HUES6 (cell line): ENCODE measurements around the gene COX5A.

Experiments
- H3K27ac ChIP-seq: 2 replicates; pipeline ENCODE4 v1.7.0; 2013; ENCODE audit warnings: low read depth, mild to moderate bottlenecking, low read length, inconsistent platforms
- H3K27me3 ChIP-seq: 2 replicates; pipeline ENCODE4 v1.6.1; 2013; ENCODE audit warnings: low read length; ENCODE audit not compliant: control insufficient read depth, insufficient read depth
- H3K36me3 ChIP-seq: 2 replicates; pipeline ENCODE4 v1.6.1; 2013; ENCODE audit warnings: low read length; ENCODE audit not compliant: control insufficient read depth, insufficient read depth
- H3K4me1 ChIP-seq: 2 replicates; pipeline ENCODE4 v1.6.1; 2013; ENCODE audit warnings: low read length; ENCODE audit not compliant: control insufficient read depth, insufficient read depth
- H3K4me3 ChIP-seq: 2 replicates; pipeline ENCODE4 v1.5.1; 2013; ENCODE audit warnings: low read depth, low read length
- H3K9ac ChIP-seq: one replicate; pipeline ENCODE4 v1.6.1; 2013; ENCODE audit warnings: mild to moderate bottlenecking, low read length
- H3K9me3 ChIP-seq: 2 replicates; pipeline ENCODE4 v1.6.1; 2013; ENCODE audit warnings: low read depth, low read length; ENCODE audit not compliant: control insufficient read depth, insufficient read depth

The COX5A gene

GRCh38 chr15:74962219-74962618, 24.3 kb upstream of the COX5A start:
- no peaks in the 10 kb centered on the region for H3K9me3 ChIP-seq
- no peak overlapping the region for H3K4me3 ChIP-seq
- H3K27ac ChIP-seq, result no peak overlapping the region
- peaks cover 18% of the 10 kb centered on the region; the same call in 1 of the 2 replicates for H3K4me1 ChIP-seq
- no peaks in the 10 kb centered on the region for H3K36me3 ChIP-seq
- H3K9ac ChIP-seq, result no peak overlapping the region
- H3K27me3 ChIP-seq, result peaks cover 42% of the 10 kb centered on the region

GRCh38 chr15:74961616-74962015, 23.7 kb upstream of the COX5A start:
- Histone ChIP-seq H3K9me3 (no peaks in the 10 kb centered on the region), H3K36me3 (no peaks in the 10 kb centered on the region), H3K4me1 (peaks cover 18% of the 10 kb centered on the region; the same call in 1 of the 2 replicates), H3K9ac (no peak overlapping the region), H3K27ac (no peak overlapping the region), H3K4me3 (no peak overlapping the region), H3K27me3 (peaks cover 42% of the 10 kb centered on the region)

GRCh38 chr15:74960995-74961588, 23.2 kb upstream of the COX5A start:
- no peak overlapping the region for H3K4me3 ChIP-seq
- peaks cover 21% of the 10 kb centered on the region; the same call in 1 of the 2 replicates for H3K4me1 ChIP-seq
- H3K9me3 ChIP-seq, result no peaks in the 10 kb centered on the region
- H3K9ac ChIP-seq, result no peak overlapping the region
- peaks cover 44% of the 10 kb centered on the region for H3K27me3 ChIP-seq
- no peaks in the 10 kb centered on the region for H3K36me3 ChIP-seq
- H3K27ac ChIP-seq, result no peak overlapping the region

GRCh38 chr15:74960286-74960685, 22.4 kb upstream of the COX5A start:
- no peaks in the 10 kb centered on the region for H3K36me3 ChIP-seq
- peaks cover 52% of the 10 kb centered on the region for H3K27me3 ChIP-seq
- H3K4me3 ChIP-seq, result no peak overlapping the region
- no peak overlapping the region for H3K27ac ChIP-seq
- peaks cover 29% of the 10 kb centered on the region for H3K4me1 ChIP-seq
- no peak overlapping the region for H3K9ac ChIP-seq
- no peaks in the 10 kb centered on the region for H3K9me3 ChIP-seq

GRCh38 chr15:74959586-74959939, 21.7 kb upstream of the COX5A start:
- H3K27ac ChIP-seq, result no peak overlapping the region
- peaks cover 58% of the 10 kb centered on the region for H3K27me3 ChIP-seq
- H3K9me3 ChIP-seq, result no peaks in the 10 kb centered on the region
- no peak overlapping the region for H3K9ac ChIP-seq
- no peaks in the 10 kb centered on the region for H3K36me3 ChIP-seq
- H3K4me3 ChIP-seq, result peak overlapping the region; percentile 69; the same call in 1 of the 2 replicates
- peaks cover 30% of the 10 kb centered on the region for H3K4me1 ChIP-seq

- Histone ChIP-seq H3K4me3 (peak overlapping the region; percentile 69), H3K36me3 (no peaks in the 10 kb centered on the region), H3K4me1 (peaks cover 34% of the 10 kb centered on the region)
Measured at GRCh38 chr15:74958908-74959585, 21.2 kb upstream of the COX5A start.

GRCh38 chr15:74958320-74958907, 20.5 kb upstream of the COX5A start:
- H3K27ac ChIP-seq, result no peak overlapping the region
- peak overlapping the region; percentile 37 for H3K9ac ChIP-seq
- H3K9me3 ChIP-seq, result no peaks in the 10 kb centered on the region
- H3K4me3 ChIP-seq, result peak overlapping the region; percentile 69
- peaks cover 58% of the 10 kb centered on the region for H3K27me3 ChIP-seq
- peaks cover 36% of the 10 kb centered on the region for H3K4me1 ChIP-seq
- no peaks in the 10 kb centered on the region for H3K36me3 ChIP-seq

More at GRCh38 chr15:74958908-74959585, 21.2 kb upstream of the COX5A start:
- Histone ChIP-seq H3K27me3 (peaks cover 58% of the 10 kb centered on the region), H3K9me3 (no peaks in the 10 kb centered on the region), H3K9ac (peak overlapping the region; percentile 37), H3K27ac (no peak overlapping the region)

- peaks cover 58% of the 10 kb centered on the region for H3K27me3 ChIP-seq
- peaks cover 36% of the 10 kb centered on the region for H3K4me1 ChIP-seq
- H3K9me3 ChIP-seq, result no peaks in the 10 kb centered on the region
- no peak overlapping the region; the same call in 1 of the 2 replicates for H3K27ac ChIP-seq
- peak overlapping the region; percentile 63 for H3K9ac ChIP-seq
- H3K36me3 ChIP-seq, result no peaks in the 10 kb centered on the region
- H3K4me3 ChIP-seq, result peak overlapping the region; percentile 69
Measured at GRCh38 chr15:74957476-74958035, 19.7 kb upstream of the COX5A start.

- Histone ChIP-seq H3K4me3 (peak within 1 kb of the TSS; percentile 69), H3K4me1 (peaks cover 36% of the 10 kb centered on the region), H3K9me3 (no peaks in the 10 kb centered on the region), H3K9ac (peak within 1 kb of the TSS; percentile 66), H3K27ac (peak within 1 kb of the TSS; percentile 89; the same call in 1 of the 2 replicates), H3K27me3 (peaks cover 58% of the 10 kb centered on the region), H3K36me3 (no peaks in the 10 kb centered on the region)
Measured at GRCh38 chr15:74956648-74957475, 19.0 kb upstream of the COX5A start, which contains the start of gene RPP25. Gene RPP25, minus strand, starts transcription at chr15:74956772. Its CDS starts 189 bp downstream, at chr15:74956583.

GRCh38 chr15:74955796-74956647, 18.1 kb upstream of the COX5A start:
- Histone ChIP-seq H3K4me1 (peaks cover 37% of the 10 kb centered on the region), H3K27me3 (peaks cover 51% of the 10 kb centered on the region)

More at GRCh38 chr15:74955796-74956647, 18.1 kb upstream of the COX5A start:
- H3K9ac ChIP-seq, result peak overlapping the region; percentile 66
- H3K27ac ChIP-seq, result peak overlapping the region; percentile 89; the same call in 1 of the 2 replicates
- H3K36me3 ChIP-seq, result no peaks in the 10 kb centered on the region
- no peaks in the 10 kb centered on the region for H3K9me3 ChIP-seq
- H3K4me3 ChIP-seq, result peak overlapping the region; percentile 69
